SH-SY5Y (cell line): ENCODE data around the gene UBE4B.

Experiments
- GATA2 ChIP-seq: IDR thresholded peaks from 2 replicates; pipeline ENCODE4 v1.6.1; 2011; ENCODE audit warnings: mild to moderate bottlenecking, low read depth, low read length
- GATA3 ChIP-seq: IDR thresholded peaks from 2 replicates; pipeline ENCODE4 v1.6.1; 2011; ENCODE audit warnings: low read depth, mild to moderate bottlenecking, low read length, moderate library complexity

Gene UBE4B

DNA sequence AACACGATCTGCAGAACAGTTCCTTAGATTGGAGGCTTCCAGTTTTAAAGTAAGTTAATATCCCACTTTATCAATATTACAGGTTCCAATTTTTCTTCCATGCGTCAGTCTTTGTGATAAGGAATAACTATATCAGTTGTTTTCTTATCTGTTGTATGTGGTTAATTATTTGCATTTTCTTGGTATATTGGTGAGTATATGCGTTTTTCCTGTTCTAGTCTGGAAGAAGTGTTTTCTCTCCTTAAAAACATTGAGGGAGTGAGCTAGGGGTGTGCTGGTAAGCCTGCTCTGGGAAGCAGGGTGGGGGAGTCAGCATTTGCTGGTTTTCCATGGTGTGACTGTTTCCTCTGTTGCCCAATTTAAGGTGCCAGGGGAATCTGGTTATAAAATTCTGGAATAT, 127.4 kb downstream of the UBE4B start:
- no peak for TF ChIP-seq GATA2
- no peak for TF ChIP-seq GATA3

DNA sequence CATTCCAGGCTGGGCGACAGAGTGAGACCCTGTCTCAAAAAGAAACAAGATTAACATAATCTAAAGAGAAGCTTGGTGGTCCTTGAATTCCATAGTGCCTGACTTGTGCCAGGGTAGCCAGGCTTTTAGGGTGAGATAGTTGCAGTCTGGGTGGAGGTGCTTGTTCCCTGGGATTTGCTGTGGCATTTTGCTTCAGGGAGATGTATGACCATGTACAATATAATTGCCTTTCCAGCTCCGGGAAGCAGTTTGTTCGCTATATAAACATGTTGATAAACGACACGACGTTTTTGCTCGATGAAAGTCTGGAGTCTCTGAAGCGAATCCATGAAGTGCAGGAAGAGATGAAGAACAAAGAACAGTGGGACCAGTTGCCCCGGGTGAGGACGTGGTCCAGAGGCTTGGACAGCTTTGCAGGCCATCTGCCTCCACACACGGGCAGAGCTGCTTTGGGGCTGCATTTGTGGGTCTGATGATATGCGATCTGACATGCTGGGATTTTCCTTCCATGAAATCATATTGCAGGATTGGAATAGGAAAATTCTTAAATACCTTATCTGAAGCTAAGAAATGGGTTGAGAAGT, 128.2 kb downstream of the UBE4B start:
- TF ChIP-seq GATA3 (no peak), GATA2 (no peak)

GRCh38 chr1:10161541-10162290, 129.0 kb downstream of the UBE4B start:
- TF ChIP-seq GATA2 (no peak), GATA3 (no peak)

GRCh38 chr1:10168912-10169514, 136.3 kb downstream of the UBE4B start:
- TF ChIP-seq GATA2 (no peak), GATA3 (no peak)

- no peak for TF ChIP-seq GATA2
- TF ChIP-seq GATA3 = no peak
These were observed 137.4 kb downstream of the UBE4B start for GRCh38 chr1:10170239-10170574.

DNA sequence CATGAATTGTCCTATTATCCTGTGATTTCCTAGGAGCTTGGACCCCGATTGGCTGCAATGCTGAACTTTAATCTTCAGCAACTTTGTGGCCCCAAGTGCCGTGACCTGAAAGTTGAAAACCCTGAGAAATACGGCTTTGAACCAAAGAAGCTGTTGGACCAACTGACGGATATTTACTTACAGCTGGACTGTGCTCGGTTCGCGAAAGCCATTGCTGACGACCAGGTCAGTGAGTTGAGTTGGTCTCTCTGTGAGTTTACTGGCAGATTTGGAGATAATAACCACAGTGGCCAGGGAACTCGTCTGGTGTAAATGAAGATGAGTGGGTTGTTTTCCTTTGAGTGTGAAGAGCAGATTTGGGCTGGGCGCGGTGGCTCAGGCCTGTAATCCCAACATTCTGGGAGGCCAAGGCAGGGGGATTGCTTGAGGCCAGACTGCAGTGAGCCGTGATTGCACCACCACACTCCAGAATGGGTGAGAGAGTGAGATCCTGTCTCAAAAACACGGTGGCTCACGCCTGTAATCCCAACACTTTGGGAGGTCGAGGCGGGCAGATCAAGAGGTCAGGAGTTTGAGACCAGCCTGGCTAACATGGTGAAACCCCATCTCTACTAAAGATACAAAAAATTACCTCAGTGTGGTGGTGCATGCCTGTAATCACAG, 138.5 kb downstream of the UBE4B start:
- TF ChIP-seq GATA3 = no peak
- TF ChIP-seq GATA2 = no peak

DNA sequence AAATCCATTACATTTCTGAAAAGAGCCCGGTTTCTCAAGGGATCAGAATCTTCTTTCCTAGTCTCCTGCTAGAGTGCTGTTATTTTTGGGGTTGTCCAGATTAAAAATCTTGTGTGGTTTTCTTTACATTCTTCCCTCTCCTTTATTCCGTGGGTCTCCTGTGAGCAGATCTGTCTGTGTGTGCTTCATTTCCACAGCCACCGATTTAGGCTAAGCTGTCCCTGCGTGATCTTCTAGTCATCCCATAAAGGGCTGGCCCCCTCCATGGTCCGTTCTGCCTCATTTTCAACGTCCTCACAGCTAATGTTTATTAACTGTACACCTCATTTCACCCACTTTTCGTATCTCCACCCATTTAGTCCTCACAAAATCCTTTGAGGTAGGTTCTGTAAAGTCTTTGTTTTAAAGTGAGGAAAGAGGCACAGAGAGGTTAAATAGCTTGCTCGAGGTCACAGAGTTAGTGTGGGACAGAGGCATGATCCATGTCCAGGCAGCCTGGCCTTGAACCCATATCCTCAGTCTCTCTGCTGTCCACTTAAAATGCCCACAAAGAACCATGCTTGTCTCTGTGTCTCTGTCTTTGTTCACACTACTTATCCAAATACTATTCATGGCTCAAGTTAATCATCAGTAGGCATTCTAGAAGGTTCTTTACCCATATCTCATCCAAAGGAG, 139.4 kb downstream of the UBE4B start:
- TF ChIP-seq GATA2 (no peak), GATA3 (no peak)

DNA sequence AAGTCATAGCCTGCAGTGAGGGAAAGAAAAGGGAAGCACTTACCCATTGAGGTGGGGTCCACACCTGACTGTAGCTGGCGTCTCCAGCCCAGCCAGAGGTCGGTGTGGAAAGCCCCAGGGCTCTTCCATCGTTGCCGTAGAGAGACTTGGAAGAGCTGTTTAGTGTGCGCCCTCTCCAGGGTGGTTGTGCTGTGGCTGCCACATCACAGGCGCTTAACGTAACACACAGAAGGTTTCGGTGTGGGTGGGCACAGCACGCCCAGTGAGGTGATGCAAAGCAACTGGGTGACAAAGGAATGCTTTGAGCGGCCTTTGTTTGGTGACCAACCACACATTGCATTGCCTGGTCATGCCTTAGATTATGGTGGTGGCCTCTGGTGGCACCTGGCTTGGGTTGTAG, 140.8 kb downstream of the UBE4B start:
- no peak for TF ChIP-seq GATA3
- no peak for TF ChIP-seq GATA2

DNA sequence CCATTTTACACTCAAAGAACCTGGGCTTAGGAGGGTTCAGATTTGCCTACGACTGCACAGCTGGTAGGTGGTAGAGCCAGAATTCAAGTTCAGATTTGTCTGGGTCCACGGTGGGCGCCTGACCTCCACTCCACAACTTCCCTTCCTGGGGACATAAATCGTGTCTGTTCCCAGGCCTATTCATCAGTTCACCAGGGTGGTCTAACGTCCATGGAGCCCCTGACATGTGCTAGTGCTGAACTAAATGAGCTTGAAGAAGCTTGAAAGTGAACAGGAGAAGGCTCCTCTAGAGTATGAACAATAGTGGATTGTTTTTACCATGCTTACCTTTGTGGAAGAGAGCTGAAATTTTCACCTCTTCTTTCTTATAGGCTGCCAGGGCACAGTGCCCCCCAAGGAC, 145.1 kb downstream of the UBE4B start:
- TF ChIP-seq GATA3 (no peak), GATA2 (no peak)

GRCh38 chr1:10178597-10179405, 146.0 kb downstream of the UBE4B start:
- TF ChIP-seq GATA2 (no peak), GATA3 (no peak)

- TF ChIP-seq GATA3 = no peak
- no peak for TF ChIP-seq GATA2
These were observed 146.8 kb downstream of the UBE4B start for GRCh38 chr1:10179406-10180091.

DNA sequence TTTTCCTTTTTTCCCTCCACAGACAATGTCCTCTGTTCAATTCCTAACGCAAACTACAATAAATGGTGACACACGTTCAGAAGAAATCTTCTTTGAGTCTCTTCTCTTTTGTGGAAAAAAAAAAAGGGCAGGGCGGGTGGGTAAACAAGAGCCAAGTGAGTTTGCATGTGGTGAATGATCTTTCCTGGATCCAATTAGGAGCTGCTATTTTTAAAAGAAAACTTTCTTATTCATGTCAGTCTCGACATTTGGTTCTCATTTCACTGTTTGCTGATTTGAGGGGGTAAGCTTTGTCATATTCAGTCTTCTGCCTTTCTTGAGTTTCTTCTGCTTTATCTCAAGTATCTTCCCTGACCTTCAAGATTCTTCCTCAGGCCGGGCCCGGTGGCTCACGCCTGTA, 148.4 kb downstream of the UBE4B start:
- TF ChIP-seq GATA3 (no peak), GATA2 (no peak)

DNA sequence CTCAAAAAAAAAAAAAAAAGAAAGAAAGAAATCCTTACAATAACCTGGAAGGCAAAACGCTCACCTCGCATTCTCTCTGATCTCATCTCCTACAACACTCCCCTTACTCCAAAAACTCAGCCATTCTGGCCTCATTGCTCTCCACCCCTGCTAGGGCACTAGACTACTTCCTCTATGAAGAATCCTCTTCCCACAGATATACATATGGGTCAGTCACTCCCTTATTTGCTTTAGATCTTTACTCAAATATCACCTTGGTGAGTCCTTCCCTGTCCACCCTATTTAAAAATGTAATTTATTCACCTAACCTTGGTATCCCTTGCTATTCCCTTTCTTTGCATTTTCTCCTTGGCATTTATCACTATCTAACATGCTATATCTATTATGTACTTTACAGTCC, 153.0 kb downstream of the UBE4B start:
- TF ChIP-seq GATA2 (no peak), GATA3 (no peak)
